ENCODE data around the gene DGKB. TPM values are rescaled to one million over a fixed set of nuclear protein-coding genes. Genes with fewer than 3 reads are reported as not detected.

The DGKB gene
- total and polyA plus RNA-seq, 7 donors: 0.39 to 22.4 (median 11.3) TPM; not detected in 2

- no peak for DNase-seq
- H3K27me3 ChIP-seq: no peaks in the 10 kb centered on the region
- peaks cover 5 to 7% (median 6%) of the 10 kb centered on the region in 4 donors for H3K9me3 ChIP-seq
- no peaks in the 10 kb centered on the region for H3K4me1 ChIP-seq
- H3K4me3 ChIP-seq: no peak overlapping the region
- intact Hi-C loops (cut with DNase I): no loop called here
- H3K36me3 ChIP-seq: no peaks in the 10 kb centered on the region
- TF ChIP-seq POLR2A (IDR thresholded peaks at IDR 0.05) (no peak), EP300 (IDR thresholded peaks at IDR 0.05) (no peak), CTCF (IDR thresholded peaks at IDR 0.05) (no peak), POLR2AphosphoS5 (IDR thresholded peaks at IDR 0.05) (no peak)
- no peak overlapping the region for H3K27ac ChIP-seq
Measured at GRCh38 chr7:14583518-14583917, 319.0 kb downstream of the DGKB start.

DNA sequence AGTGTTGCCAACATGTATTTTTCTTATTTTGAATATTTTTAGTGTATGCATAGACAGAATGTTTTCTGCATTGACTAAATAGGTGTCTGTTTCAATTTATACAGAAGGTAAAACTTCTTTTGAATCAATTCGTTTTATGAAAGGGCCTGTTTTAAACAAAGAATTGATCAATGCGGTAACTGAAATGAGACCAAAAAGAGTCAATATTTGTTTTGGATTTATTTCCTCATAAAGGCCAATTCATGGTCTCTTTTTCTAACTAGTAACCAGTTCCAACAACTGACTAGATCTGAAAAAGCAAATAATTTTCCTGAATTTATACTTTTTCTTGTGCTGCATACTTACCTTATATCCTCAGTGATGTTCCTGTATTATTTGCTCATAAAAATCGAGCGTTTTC is 320.5 kb downstream of the DGKB start:
- TF ChIP-seq POLR2AphosphoS5 (IDR thresholded peaks at IDR 0.05): no peak
- TF ChIP-seq POLR2A (IDR thresholded peaks at IDR 0.05): no peak
- TF ChIP-seq CTCF (IDR thresholded peaks at IDR 0.05): no peak
- no peak for TF ChIP-seq EP300 (IDR thresholded peaks at IDR 0.05)
- Histone ChIP-seq H3K27me3 (no peaks in the 10 kb centered on the region), H3K4me1 (no peaks in the 10 kb centered on the region), H3K4me3 (no peak overlapping the region), H3K9me3 (peaks cover 5 to 7% (median 6%) of the 10 kb centered on the region in 4 donors), H3K27ac (no peak overlapping the region), H3K36me3 (no peaks in the 10 kb centered on the region)
- WGBS, 2 donors: 18 to 70% methylated on average over 4 of the region's 4 CpGs
- DNase-seq: no peak
- intact Hi-C loops (cut with DNase I): no loop called here

DNA sequence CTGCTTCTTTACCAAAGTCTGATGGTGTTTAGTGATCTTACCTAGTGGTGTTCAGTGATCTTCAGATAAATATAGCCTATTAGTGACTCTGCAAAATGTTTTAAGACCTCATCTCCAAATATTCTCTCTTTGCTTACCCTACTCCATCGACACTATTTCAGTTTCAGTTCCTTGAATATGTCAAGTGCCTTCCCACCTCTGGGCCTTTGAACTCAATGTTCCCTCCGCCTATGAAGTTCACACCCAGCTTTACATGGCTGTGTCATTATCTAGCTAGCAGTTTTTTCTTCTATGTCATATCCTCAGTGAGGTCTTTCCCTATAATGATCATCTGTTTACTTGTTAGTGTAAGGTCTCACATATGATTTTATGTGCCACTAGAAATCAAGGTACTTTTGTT is 322.6 kb downstream of the DGKB start:
- H3K27ac ChIP-seq: no peak overlapping the region

GRCh38 chr7:14576578-14576977 is 326.0 kb downstream of the DGKB start:
- 95% methylated on average over 3 of the region's 3 CpGs for WGBS, 2 donors
- TF ChIP-seq CTCF (IDR thresholded peaks at IDR 0.05) (no peak), POLR2AphosphoS5 (IDR thresholded peaks at IDR 0.05) (no peak), POLR2A (IDR thresholded peaks at IDR 0.05) (no peak), EP300 (IDR thresholded peaks at IDR 0.05) (no peak)

More for the DNA sequence above, 322.6 kb downstream of the DGKB start:
- 15 to 56% methylated on average over 2 of the region's 2 CpGs for WGBS, 2 donors
- no peak for TF ChIP-seq POLR2A (IDR thresholded peaks at IDR 0.05)
- no peak for TF ChIP-seq CTCF (IDR thresholded peaks at IDR 0.05)
- no peak for TF ChIP-seq POLR2AphosphoS5 (IDR thresholded peaks at IDR 0.05)
- TF ChIP-seq EP300 (IDR thresholded peaks at IDR 0.05): no peak
- H3K4me1 ChIP-seq: no peaks in the 10 kb centered on the region
- intact Hi-C loops (cut with DNase I): no loop called here
- H3K9me3 ChIP-seq: no peaks in the 10 kb centered on the region
- H3K27me3 ChIP-seq: no peaks in the 10 kb centered on the region
- H3K36me3 ChIP-seq: no peaks in the 10 kb centered on the region
- no peak for DNase-seq
- no peak overlapping the region for H3K4me3 ChIP-seq

More at GRCh38 chr7:14576578-14576977, 326.0 kb downstream of the DGKB start:
- intact Hi-C loops (cut with DNase I): no loop called here
- H3K4me3 ChIP-seq: no peak overlapping the region
- H3K36me3 ChIP-seq: no peaks in the 10 kb centered on the region
- no peaks in the 10 kb centered on the region for H3K27me3 ChIP-seq
- H3K4me1 ChIP-seq: no peaks in the 10 kb centered on the region
- no peak for DNase-seq
- no peaks in the 10 kb centered on the region for H3K9me3 ChIP-seq
- H3K27ac ChIP-seq: no peak overlapping the region

Data from sigmoid colon (tissue), 7 donors.